ENCODE results near the gene ZNF613.
"Not testable (repeated sequence)": the region's sequence is repeated elsewhere in the genome, so short reads cannot be mapped to it uniquely, and the experiment has no call there.

ZNF613 gene

GRCh38 chr19:51926784-51927741, at the start of gene ZNF613:
Gene ZNF613 (plus strand): TSS chr19:51927472. CDS start chr19:51936221, 8,749 bp downstream.
- DNase-seq (ENCODE audit: low spot score), result no peak

GRCh38 chr19:51882518-51882917, 44.8 kb upstream of the ZNF613 start:
- DNase-seq (ENCODE audit: low spot score), result no peak

GRCh38 chr19:51884713-51885112, 42.6 kb upstream of the ZNF613 start:
- no peak for DNase-seq (ENCODE audit: low spot score)

GRCh38 chr19:51887522-51888498, 39.5 kb upstream of the ZNF613 start, which contains the start of gene ZNF577:
Gene ZNF577 (minus strand): TSS chr19:51887951. CDS start chr19:51880382, 7,569 bp downstream.
- no peak for DNase-seq (ENCODE audit: low spot score)

- no peak for DNase-seq (ENCODE audit: low spot score)
Observed at GRCh38 chr19:51889934-51890333, 37.3 kb upstream of the ZNF613 start.

- DNase-seq (ENCODE audit: low spot score), result no peak
Observed at GRCh38 chr19:51891193-51891747, 36.0 kb upstream of the ZNF613 start.

GRCh38 chr19:51901860-51902259, 25.4 kb upstream of the ZNF613 start:
- no peak for DNase-seq (ENCODE audit: low spot score)

GRCh38 chr19:51903192-51903591, 24.1 kb upstream of the ZNF613 start:
- DNase-seq (ENCODE audit: low spot score), result no peak

GRCh38 chr19:51904331-51905165, 22.7 kb upstream of the ZNF613 start, which contains the start of gene ZNF649:
Gene ZNF649 (minus strand): TSS chr19:51905017. CDS start chr19:51900107, 4,910 bp downstream.
- no peak for DNase-seq (ENCODE audit: low spot score)

GRCh38 chr19:51905206-51905605, 22.1 kb upstream of the ZNF613 start:
- no peak for DNase-seq (ENCODE audit: low spot score)

- not testable (repeated sequence) for DNase-seq (ENCODE audit: low spot score)
Observed at GRCh38 chr19:51905639-51906038, 21.6 kb upstream of the ZNF613 start.

- DNase-seq (ENCODE audit: low spot score), result not testable (repeated sequence)
Observed at GRCh38 chr19:51906108-51906507, 21.2 kb upstream of the ZNF613 start.

- not testable (repeated sequence) for DNase-seq (ENCODE audit: low spot score)
Observed at GRCh38 chr19:51907981-51908380, 19.3 kb upstream of the ZNF613 start.

GRCh38 chr19:51915324-51915867, 11.9 kb upstream of the ZNF613 start:
- no peak for DNase-seq (ENCODE audit: low spot score)

- no peak for DNase-seq (ENCODE audit: low spot score)
Observed at GRCh38 chr19:51916167-51916566, 11.1 kb upstream of the ZNF613 start.

- no peak for DNase-seq (ENCODE audit: low spot score)
Observed at GRCh38 chr19:51919606-51920005, 7.7 kb upstream of the ZNF613 start.

- no peak for DNase-seq (ENCODE audit: low spot score)
Observed at GRCh38 chr19:51921949-51922348, 5.3 kb upstream of the ZNF613 start.

- DNase-seq (ENCODE audit: low spot score), result no peak
Observed at GRCh38 chr19:51926426-51926783, 867 bp upstream of the ZNF613 start.

GRCh38 chr19:51927859-51928258, 587 bp downstream of the ZNF613 start:
- no peak for DNase-seq (ENCODE audit: low spot score)

- no peak for DNase-seq (ENCODE audit: low spot score)
Observed at GRCh38 chr19:51931921-51932320, 4.6 kb downstream of the ZNF613 start.

- no peak for DNase-seq (ENCODE audit: low spot score)
Observed at GRCh38 chr19:51938936-51939335, 11.7 kb downstream of the ZNF613 start.
